ENCODE results near the gene SLC16A14. TPM values are rescaled to one million over a fixed set of nuclear protein-coding genes. Genes with fewer than 3 reads are reported as not detected.

Gene SLC16A14
- total RNA-seq, 2 donors from 2014 or later, result 0.78 to 0.99 TPM

DNA sequence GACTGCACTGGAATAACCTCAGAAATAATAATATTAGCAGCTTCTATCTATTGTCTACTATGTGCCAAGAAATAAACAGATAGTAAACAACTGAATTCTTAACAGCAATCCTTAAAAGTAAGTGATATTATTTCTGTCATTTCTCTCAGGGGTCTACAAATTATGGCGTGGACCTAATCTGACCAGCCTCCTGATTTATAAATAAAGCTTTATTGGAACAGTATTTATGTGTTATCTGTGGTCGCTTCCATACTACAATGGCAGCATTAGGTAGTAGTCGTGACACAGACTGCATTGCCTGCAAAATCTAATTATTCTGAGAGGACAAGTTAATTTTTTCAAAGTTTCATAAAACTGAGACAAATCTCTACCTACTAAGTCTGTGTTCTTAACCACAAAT is 49.0 kb downstream of the SLC16A14 start:
- no peaks in the 10 kb centered on the region for H3K36me3 ChIP-seq (replicated peaks in 1 of 2; ENCODE audit: insufficient read depth in 1 of 2, low read depth in 2 of 2)
- H3K27me3 ChIP-seq, result no peaks in the 10 kb centered on the region
- no peaks in the 10 kb centered on the region for H3K9me3 ChIP-seq
- TF ChIP-seq CTCF (IDR thresholded peaks at IDR 0.05) (no peak), POLR2A (IDR thresholded peaks at IDR 0.05) (no peak)
- no peak for ATAC-seq
- no peaks in the 10 kb centered on the region for H3K4me1 ChIP-seq
- intact Hi-C loops (cut with DNase I), result no loop called here
- no peak overlapping the region for H3K4me3 ChIP-seq
- WGBS, 2 donors, result 73 to 85% methylated on average over 3 of the region's 3 CpGs
- no peak overlapping the region for H3K27ac ChIP-seq
- no peak for DNase-seq

GRCh38 chr2:230018153-230018552 is 50.6 kb downstream of the SLC16A14 start:
- Histone ChIP-seq H3K27ac (no peak overlapping the region), H3K36me3 (replicated peaks in 1 of 2; ENCODE audit: insufficient read depth in 1 of 2, low read depth in 2 of 2) (no peaks in the 10 kb centered on the region), H3K4me1 (no peaks in the 10 kb centered on the region), H3K9me3 (no peaks in the 10 kb centered on the region), H3K27me3 (no peaks in the 10 kb centered on the region), H3K4me3 (no peak overlapping the region)
- intact Hi-C loops (cut with DNase I), result no loop called here
- DNase-seq (no peak), ATAC-seq (no peak)
- WGBS, 2 donors, result 82 to 93% methylated on average over 4 of the region's 4 CpGs
- TF ChIP-seq POLR2A (IDR thresholded peaks at IDR 0.05), result no peak
- TF ChIP-seq CTCF (IDR thresholded peaks at IDR 0.05), result no peak

- intact Hi-C loops (cut with DNase I), result no loop called here
- TF ChIP-seq POLR2A (IDR thresholded peaks at IDR 0.05) (no peak), CTCF (IDR thresholded peaks at IDR 0.05) (no peak)
- Histone ChIP-seq H3K4me1 (no peaks in the 10 kb centered on the region), H3K27ac (no peak overlapping the region), H3K36me3 (replicated peaks in 1 of 2; ENCODE audit: insufficient read depth in 1 of 2, low read depth in 2 of 2) (no peaks in the 10 kb centered on the region), H3K4me3 (no peak overlapping the region), H3K9me3 (no peaks in the 10 kb centered on the region), H3K27me3 (no peaks in the 10 kb centered on the region)
- no peak for DNase-seq
- no peak for ATAC-seq
Observed at GRCh38 chr2:230016844-230017243, 51.9 kb downstream of the SLC16A14 start.

DNA sequence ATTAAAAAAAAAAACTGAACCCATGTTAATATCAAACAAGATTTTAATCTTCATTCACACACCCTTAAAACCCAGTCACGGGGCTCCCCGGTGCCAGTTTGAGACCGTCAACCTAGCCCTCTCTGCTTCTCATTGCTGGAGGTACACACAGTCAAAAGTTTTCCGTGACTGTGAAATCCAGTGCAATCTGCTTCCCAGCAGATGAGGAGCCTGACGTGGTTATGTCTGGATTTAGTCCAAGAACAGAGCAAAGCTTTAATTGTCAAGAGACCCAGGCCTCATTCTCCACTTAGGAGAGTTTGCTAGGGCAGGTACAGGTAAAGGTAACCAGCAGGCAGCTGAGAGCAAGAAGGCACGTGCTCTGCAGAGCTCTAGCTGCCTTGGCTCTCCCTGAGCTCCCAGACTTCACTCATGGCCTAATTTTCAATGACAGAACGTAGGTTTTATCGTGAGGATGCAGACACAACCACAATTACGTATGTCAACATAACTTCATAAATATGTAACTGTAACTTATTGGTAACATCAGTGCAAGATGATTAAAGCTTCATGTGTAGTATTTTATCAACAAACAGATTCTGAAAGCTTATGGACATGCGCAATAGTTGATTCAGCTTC is 56.3 kb downstream of the SLC16A14 start:
- DNase-seq (no peak), ATAC-seq (no peak)
- intact Hi-C loops (cut with DNase I), result no loop called here
- TF ChIP-seq CTCF (IDR thresholded peaks at IDR 0.05), result no peak
- no peak for TF ChIP-seq POLR2A (IDR thresholded peaks at IDR 0.05)
- Histone ChIP-seq H3K27ac (no peak overlapping the region), H3K36me3 (replicated peaks in 1 of 2; ENCODE audit: insufficient read depth in 1 of 2, low read depth in 2 of 2) (no peaks in the 10 kb centered on the region), H3K9me3 (no peaks in the 10 kb centered on the region), H3K4me3 (no peak overlapping the region), H3K27me3 (no peaks in the 10 kb centered on the region), H3K4me1 (no peaks in the 10 kb centered on the region)
- WGBS, 2 donors, result 83 to 88% methylated on average over 10 of the region's 10 CpGs

- H3K4me1 ChIP-seq, result no peaks in the 10 kb centered on the region
- DNase-seq, result no peak
- H3K9me3 ChIP-seq, result no peaks in the 10 kb centered on the region
- H3K27me3 ChIP-seq, result no peaks in the 10 kb centered on the region
- 92% methylated on average over 1 of the region's 1 CpG for WGBS, 2 donors
- no peaks in the 10 kb centered on the region for H3K36me3 ChIP-seq (replicated peaks in 1 of 2; ENCODE audit: insufficient read depth in 1 of 2, low read depth in 2 of 2)
- intact Hi-C loops (cut with DNase I), result no loop called here
- TF ChIP-seq POLR2A (IDR thresholded peaks at IDR 0.05) (no peak), CTCF (IDR thresholded peaks at IDR 0.05) (no peak)
- no peak overlapping the region for H3K27ac ChIP-seq
- ATAC-seq, result no peak
- no peak overlapping the region for H3K4me3 ChIP-seq
Observed at GRCh38 chr2:230011617-230012016, 57.1 kb downstream of the SLC16A14 start.
